Kidney (tissue), 14 donors: ENCODE data around the gene KLK11. TPM values are rescaled to one million over a fixed set of nuclear protein-coding genes. Genes with fewer than 3 reads are reported as not detected.

Experiments
- DNase-seq, 5 donors: peaks; one replicate each; pipeline ENCODE4 v3.0.0-alpha.2; 2013 to 2020
- FAIRE-seq: peaks from 2 replicates; lab custom pipeline; 2012; peaks lifted over from hg19 to GRCh38; lab: Jason Lieb, UNC
- H3K27ac ChIP-seq, 2 donors: one replicate each; pipeline ENCODE4 v1.7.0; 2013; ENCODE audit warnings: low read depth in 2 of 2, low read length in 2 of 2, inconsistent platforms in 1 of 2
- H3K27me3 ChIP-seq: one replicate; pipeline ENCODE4 v1.7.1; 2013; ENCODE audit warnings: low read length, inconsistent platforms; ENCODE audit not compliant: control insufficient read depth, insufficient read depth
- H3K36me3 ChIP-seq, 3 donors: one replicate each; pipeline versions ENCODE4 v1.7.0 to v1.7.1; 2013; ENCODE audit warnings: low read length in 3 of 3, control low read depth in 1 of 3, inconsistent platforms in 1 of 3; ENCODE audit not compliant: insufficient read depth in 3 of 3, control insufficient read depth in 2 of 3
- H3K4me1 ChIP-seq, 3 donors: one replicate each; pipeline versions ENCODE4 v1.7.0 to v1.7.1; 2013; ENCODE audit warnings: low read length in 3 of 3, inconsistent platforms in 1 of 3, low read depth in 1 of 3; ENCODE audit not compliant: control insufficient read depth in 2 of 3, insufficient read depth in 2 of 3
- H3K4me3 ChIP-seq, 3 donors: one replicate each; pipeline versions ENCODE4 v1.7.0 to v1.8.1; 2013; ENCODE audit warnings: low read length in 3 of 3, control low read depth in 1 of 3, inconsistent platforms in 1 of 3
- H3K9ac ChIP-seq, 3 donors: one replicate each; pipeline versions ENCODE4 v1.7.0 to v1.7.1; 2013; ENCODE audit warnings: low read length in 3 of 3, control low read depth in 1 of 3, inconsistent platforms in 1 of 3
- H3K9me3 ChIP-seq, 3 donors: one replicate each; pipeline versions ENCODE4 v1.7.0 to v1.7.1; 2013; ENCODE audit warnings: low read length in 3 of 3, control low read depth in 1 of 3, inconsistent platforms in 1 of 3; ENCODE audit not compliant: control insufficient read depth in 2 of 3, insufficient read depth in 1 of 3
- intact Hi-C: fragments of 100-400 bp; cut with DNase I; formaldehyde crosslinking; loops from one replicate; pipeline ENCODE4 v1.11.1; 2022
- polyA plus RNA-seq: library from polyadenylated mRNA; stranded (reverse); fragments of 350-450 nt; fragmentation: Illumina TruSeq; extraction: RNeasy Lipid Tissue Mini Kit (QIAGEN cat#74804); gene quantifications from one replicate; pipeline ENCODE4 v1.2.3, GENCODE V29; 2014; ENCODE audit warnings: low read depth, low replicate concordance; ENCODE audit not compliant: insufficient read depth
- total RNA-seq: library from RNA; stranded (reverse); fragmentation: NEBNext Ultra II Directional; extraction: Animal tissue kit (Norgen Biotek cat#: 25700); gene quantifications from one replicate; pipeline ENCODE4 v1.2.1, GENCODE V29; 2021
- TF ChIP-seq, protein P1 (sequence below): IDR thresholded peaks from 3 replicates; pipeline ENCODE4 v1.5.1; 2012; ENCODE audit warnings: mild to moderate bottlenecking, moderate library complexity, borderline replicate concordance; ENCODE audit not compliant: insufficient read depth; ENCODE audit errors: extremely low read depth
- donor health status: control.
- donor health status: control.
- donor health status: control.
- donor health status: control.
- donor health status: control.
- donor health status: DM: yes; HTN: yes; CAD: no.
- donor health status: Normal renal cell carcinoma (clear cell type).

The KLK11 gene
- total and polyA plus RNA-seq, 2 donors from 2014 or later: 0.47 TPM; not detected in 1

DNA sequence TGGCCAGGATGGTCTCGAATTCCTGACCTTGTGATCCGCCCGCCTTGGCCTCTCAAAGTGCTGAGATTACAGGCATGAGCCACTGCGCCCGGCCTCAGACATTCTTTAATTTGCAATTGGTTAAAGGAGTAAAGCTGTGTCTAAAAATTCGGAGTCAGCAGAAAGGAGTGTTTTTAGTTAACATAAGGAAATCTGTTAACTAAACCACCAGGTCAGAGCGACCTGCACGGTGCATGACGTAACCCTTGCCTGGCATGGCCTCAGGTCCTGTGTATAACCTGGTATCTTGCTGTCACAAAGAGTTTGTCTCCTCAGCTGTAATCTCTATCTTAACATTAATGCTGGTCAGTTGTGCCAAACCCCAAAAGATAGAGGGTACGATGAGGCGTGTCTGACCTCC lies 17.9 kb upstream of the KLK11 start:
- H3K4me1 ChIP-seq: no peaks in the 10 kb centered on the region
- H3K27ac ChIP-seq: no peak overlapping the region
- no peaks in the 10 kb centered on the region for H3K36me3 ChIP-seq
- TF ChIP-seq, protein P1, sequence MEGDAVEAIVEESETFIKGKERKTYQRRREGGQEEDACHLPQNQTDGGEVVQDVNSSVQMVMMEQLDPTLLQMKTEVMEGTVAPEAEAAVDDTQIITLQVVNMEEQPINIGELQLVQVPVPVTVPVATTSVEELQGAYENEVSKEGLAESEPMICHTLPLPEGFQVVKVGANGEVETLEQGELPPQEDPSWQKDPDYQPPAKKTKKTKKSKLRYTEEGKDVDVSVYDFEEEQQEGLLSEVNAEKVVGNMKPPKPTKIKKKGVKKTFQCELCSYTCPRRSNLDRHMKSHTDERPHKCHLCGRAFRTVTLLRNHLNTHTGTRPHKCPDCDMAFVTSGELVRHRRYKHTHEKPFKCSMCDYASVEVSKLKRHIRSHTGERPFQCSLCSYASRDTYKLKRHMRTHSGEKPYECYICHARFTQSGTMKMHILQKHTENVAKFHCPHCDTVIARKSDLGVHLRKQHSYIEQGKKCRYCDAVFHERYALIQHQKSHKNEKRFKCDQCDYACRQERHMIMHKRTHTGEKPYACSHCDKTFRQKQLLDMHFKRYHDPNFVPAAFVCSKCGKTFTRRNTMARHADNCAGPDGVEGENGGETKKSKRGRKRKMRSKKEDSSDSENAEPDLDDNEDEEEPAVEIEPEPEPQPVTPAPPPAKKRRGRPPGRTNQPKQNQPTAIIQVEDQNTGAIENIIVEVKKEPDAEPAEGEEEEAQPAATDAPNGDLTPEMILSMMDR: no peak
- intact Hi-C loops: no loop called here
- FAIRE-seq: no peak
- H3K9me3 ChIP-seq: no peaks in the 10 kb centered on the region
- no peak overlapping the region for H3K4me3 ChIP-seq
- DNase-seq: no peak
- H3K9ac ChIP-seq: no peak overlapping the region
- no peaks in the 10 kb centered on the region for H3K27me3 ChIP-seq

DNA sequence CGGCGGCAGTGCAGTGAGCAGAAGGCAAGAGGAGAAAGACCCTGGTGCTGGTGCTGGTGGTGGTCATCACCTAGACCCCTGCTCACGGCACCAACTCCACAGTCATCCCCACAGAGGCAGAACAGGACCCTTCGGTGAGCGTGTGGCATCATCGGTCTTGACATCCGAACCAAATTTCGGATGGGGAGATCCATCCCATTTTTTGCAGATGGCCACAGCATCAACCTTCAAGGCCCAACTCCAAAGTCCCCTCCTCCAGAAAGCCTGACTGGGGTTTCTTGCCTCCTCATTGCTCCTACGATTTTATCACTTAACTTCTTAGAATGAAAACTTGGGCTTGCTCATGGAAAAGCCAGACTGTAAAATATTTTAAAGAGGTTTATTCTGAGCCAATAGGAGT lies 17.1 kb upstream of the KLK11 start:
- intact Hi-C loops: no loop called here
- DNase-seq (no peak), FAIRE-seq (no peak)
- no peak overlapping the region for H3K9ac ChIP-seq
- H3K4me1 ChIP-seq: no peaks in the 10 kb centered on the region
- H3K27me3 ChIP-seq: no peaks in the 10 kb centered on the region
- H3K36me3 ChIP-seq: no peaks in the 10 kb centered on the region
- no peak overlapping the region for H3K4me3 ChIP-seq
- no peaks in the 10 kb centered on the region for H3K9me3 ChIP-seq
- no peak overlapping the region for H3K27ac ChIP-seq
- TF ChIP-seq, protein P1: no peak

DNA sequence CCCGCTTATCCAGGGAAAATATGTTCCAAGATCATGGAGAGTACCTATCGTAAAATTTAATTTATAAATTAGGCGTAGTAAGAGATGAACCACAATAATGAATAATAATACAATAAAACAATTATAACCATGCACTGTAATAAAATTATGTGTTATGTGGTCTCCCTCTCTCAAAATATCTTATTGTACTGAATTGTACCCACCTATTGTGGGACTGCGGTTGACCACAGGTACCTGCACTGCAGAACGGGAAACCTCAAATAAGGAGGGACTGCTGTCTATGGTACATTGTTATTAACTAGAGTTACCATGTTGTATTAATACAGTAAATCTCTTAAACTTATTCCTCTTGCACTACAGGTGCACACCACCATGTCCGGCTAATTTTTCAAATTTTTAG lies 13.7 kb upstream of the KLK11 start:
- no peaks in the 10 kb centered on the region for H3K27me3 ChIP-seq
- H3K9me3 ChIP-seq: no peaks in the 10 kb centered on the region
- H3K36me3 ChIP-seq: no peaks in the 10 kb centered on the region
- H3K4me3 ChIP-seq: no peak overlapping the region
- TF ChIP-seq, protein P1: no peak
- DNase-seq: no peak
- H3K9ac ChIP-seq: no peak overlapping the region
- no peak for FAIRE-seq
- no peak overlapping the region for H3K27ac ChIP-seq
- no peaks in the 10 kb centered on the region for H3K4me1 ChIP-seq
- intact Hi-C loops: no loop called here

DNA sequence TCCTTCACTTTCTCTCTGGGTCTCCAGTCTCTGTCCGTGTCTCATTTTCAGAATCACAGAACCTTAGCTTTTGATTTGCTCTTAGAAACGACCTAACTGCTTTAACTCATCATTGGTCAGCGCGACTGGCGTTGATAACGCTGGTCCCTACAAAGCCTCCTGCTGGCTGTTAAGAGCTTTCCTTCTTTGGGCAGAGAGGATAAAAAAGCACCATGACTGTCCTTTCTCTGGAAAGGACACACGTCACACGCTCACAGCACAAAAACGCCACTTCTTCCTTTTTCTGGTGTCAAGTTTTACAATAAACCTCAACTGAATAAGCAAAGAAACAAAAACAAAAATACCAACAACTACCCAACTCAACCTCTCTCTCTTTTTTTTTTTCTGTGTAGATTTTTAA lies 10.1 kb upstream of the KLK11 start:
- Histone ChIP-seq H3K36me3 (no peaks in the 10 kb centered on the region), H3K9me3 (no peaks in the 10 kb centered on the region), H3K9ac (no peak overlapping the region), H3K27ac (no peak overlapping the region), H3K4me1 (no peaks in the 10 kb centered on the region), H3K4me3 (no peak overlapping the region), H3K27me3 (no peaks in the 10 kb centered on the region)
- no peak for DNase-seq
- intact Hi-C loops: no loop called here
- TF ChIP-seq, protein P1: no peak
- FAIRE-seq: no peak
